Naive thymus-derived CD8-positive, alpha-beta T cell (primary cell): ENCODE results near the gene UBE2D4. TPM values are rescaled to one million over a fixed set of nuclear protein-coding genes. Genes with fewer than 3 reads are reported as not detected.
"Not testable (repeated sequence)": the region's sequence is repeated elsewhere in the genome, so short reads cannot be mapped to it uniquely, and the experiment has no call there.

Experiments
- ATAC-seq, 2 donors: fragments of 150-1000 bp; cut with Tn5 transposase in 1 of 2; sonication (Bioruptor Pico), chemical (Tn5 transposase) in 1 of 2; 1 replicate in 1 of 2; 2 replicates in 1 of 2; pipeline ENCODE4 v1.10.0; 2021; ENCODE audit warnings: mild to moderate bottlenecking in 2 of 2, moderate library complexity in 2 of 2
- POLR2A ChIA-PET: fragments of 350-600 bp; sonication (Branson Sonifier 250); formaldehyde crosslinking; loops from one replicate; lab custom pipeline; 2021; ENCODE audit warnings: antibody characterized with exemption; lab: Charles Lee
- DNase-seq, 10 donors: peaks; one replicate each; pipeline versions ENCODE4 v3.0.0 to v3.0.0-alpha.2; 2020 to 2022
- H3K27ac Mint-ChIP-seq, 10 donors: one replicate each; pipeline ENCODE4 v1.8.0; 2020 to 2022; ENCODE audit warnings: mild to moderate bottlenecking in 10 of 10, mixed read lengths in 10 of 10, moderate library complexity in 4 of 10, inconsistent platforms in 1 of 10
- H3K27me3 Mint-ChIP-seq, 5 donors: one replicate each; pipeline ENCODE4 v1.8.0; 2021 to 2022; ENCODE audit warnings: mixed read lengths in 5 of 5
- H3K36me3 Mint-ChIP-seq, 3 donors: one replicate each; pipeline ENCODE4 v1.8.0; 2020 to 2022; ENCODE audit warnings: mixed read lengths in 3 of 3, mild to moderate bottlenecking in 2 of 3, inconsistent platforms in 1 of 3
- H3K4me1 Mint-ChIP-seq, 4 donors: one replicate each; pipeline ENCODE4 v1.8.0; 2021 to 2022; ENCODE audit warnings: mixed read lengths in 4 of 4
- H3K4me3 Mint-ChIP-seq, 10 donors: one replicate each; pipeline ENCODE4 v1.8.0; 2020 to 2022; ENCODE audit warnings: mild to moderate bottlenecking in 10 of 10, mixed read lengths in 10 of 10, moderate library complexity in 6 of 10, inconsistent platforms in 1 of 10
- H3K9me3 Mint-ChIP-seq, 9 donors: one replicate each; pipeline ENCODE4 v1.8.0; 2020 to 2022; ENCODE audit warnings: mixed read lengths in 9 of 9, mild to moderate bottlenecking in 3 of 9, inconsistent platforms in 1 of 9, moderate library complexity in 1 of 9
- polyA plus RNA-seq, 3 donors: library from polyadenylated mRNA; unstranded; fragments of 300-500 nt; fragmentation: Illumina TruSeq; gene quantifications; one replicate each; pipeline ENCODE4 v1.2.3, GENCODE V29; 2021
- total RNA-seq, 8 experiments: library from RNA in 2 of 8; stranded (reverse) in 2 of 8; gene quantifications; one replicate each; pipeline ENCODE4 v1.2.3 and lab custom pipeline; 2021 to 2026

UBE2D4 gene
- total and polyA plus RNA-seq, 5 experiments from 2014 or later: 6.7 to 17.6 (median 9.3) TPM

- no peaks in the 10 kb centered on the region for H3K9me3 Mint-ChIP-seq
- H3K4me3 Mint-ChIP-seq: no peak overlapping the region
- H3K27ac Mint-ChIP-seq: no peak overlapping the region
- H3K27me3 Mint-ChIP-seq: no peaks in the 10 kb centered on the region
- no peak for ATAC-seq
- no peak for DNase-seq
- POLR2A ChIA-PET: interaction anchor here (0.9 kb wide), 1 partner anchor 78 kb away, joined by 3 read pairs; no protein-coding TSS in a partner anchor
- H3K4me1 Mint-ChIP-seq: peaks cover 0 to 2% (median 0%) of the 10 kb centered on the region in 4 donors
- peaks cover 0 to 28% (median 19%) of the 10 kb centered on the region in 3 donors for H3K36me3 Mint-ChIP-seq
Observed at GRCh38 chr7:43944286-43944685, 18.1 kb downstream of the UBE2D4 start.

- H3K27ac Mint-ChIP-seq: peak overlapping the region in 1 of 10 donors; percentile 47
- no peak overlapping the region for H3K4me3 Mint-ChIP-seq
- POLR2A ChIA-PET: no interaction called here
- peaks cover 8 to 13% (median 10%) of the 10 kb centered on the region in 4 donors for H3K4me1 Mint-ChIP-seq
- DNase-seq (no peak), ATAC-seq (no peak)
- no peaks in the 10 kb centered on the region for H3K27me3 Mint-ChIP-seq
- H3K9me3 Mint-ChIP-seq: no peaks in the 10 kb centered on the region
- H3K36me3 Mint-ChIP-seq: peaks cover 0 to 45% (median 13%) of the 10 kb centered on the region in 3 donors
Observed at GRCh38 chr7:43952028-43952427, 25.8 kb downstream of the UBE2D4 start.

- Mint-ChIP-seq H3K4me3 (no peak overlapping the region), H3K4me1 (peaks cover 8 to 13% (median 10%) of the 10 kb centered on the region in 4 donors), H3K36me3 (peaks cover 0 to 39% (median 3%) of the 10 kb centered on the region in 3 donors), H3K27ac (peak overlapping the region in 4 of 10 donors; percentile 17 to 69 (median 66)), H3K27me3 (no peaks in the 10 kb centered on the region), H3K9me3 (no peaks in the 10 kb centered on the region)
- POLR2A ChIA-PET: no interaction called here
- DNase-seq (no peak), ATAC-seq (no peak)
Observed at GRCh38 chr7:43953071-43953470, 26.8 kb downstream of the UBE2D4 start.

GRCh38 chr7:43954524-43955228 lies 28.4 kb downstream of the UBE2D4 start:
- ATAC-seq (peak; percentile 47 to 53), DNase-seq (no peak)
- Mint-ChIP-seq H3K27ac (peak overlapping the region in 3 of 10 donors; percentile 7 to 57 (median 14)), H3K36me3 (peaks cover 0 to 33% (median 7%) of the 10 kb centered on the region in 3 donors), H3K9me3 (no peaks in the 10 kb centered on the region), H3K4me3 (no peak overlapping the region), H3K4me1 (peaks cover 8 to 13% (median 10%) of the 10 kb centered on the region in 4 donors), H3K27me3 (no peaks in the 10 kb centered on the region)
- POLR2A ChIA-PET: no interaction called here

DNA sequence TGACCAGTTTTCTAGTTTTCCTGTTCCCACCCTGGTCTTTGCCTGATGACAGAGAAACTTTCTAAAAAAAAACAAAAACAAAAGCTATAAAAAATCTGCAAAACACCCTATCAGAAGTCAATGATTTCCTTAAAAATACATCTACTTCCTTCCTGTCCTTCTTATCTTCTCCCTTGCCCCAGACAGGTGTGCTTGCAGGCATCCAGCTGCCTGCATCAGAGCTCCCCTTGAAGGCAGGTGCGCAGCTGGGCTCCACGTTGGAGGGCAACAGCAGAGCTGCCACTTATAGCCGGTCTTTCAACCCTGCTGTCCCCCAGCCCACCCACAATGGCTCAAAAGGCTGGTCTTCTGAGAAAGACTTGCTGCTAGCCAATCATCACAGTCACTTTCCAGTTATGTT lies 29.8 kb downstream of the UBE2D4 start:
- H3K4me3 Mint-ChIP-seq: peak overlapping the region in 1 of 10 donors; percentile 2
- H3K4me1 Mint-ChIP-seq: peaks cover 8 to 15% (median 10%) of the 10 kb centered on the region in 4 donors
- H3K36me3 Mint-ChIP-seq: peaks cover 0 to 27% (median 16%) of the 10 kb centered on the region in 3 donors
- no peak for DNase-seq
- ATAC-seq: no peak
- POLR2A ChIA-PET: interaction anchor here (0.6 kb wide), 1 partner anchor 29 kb away, joined by 3 read pairs; no protein-coding TSS in a partner anchor
- peak overlapping the region in 9 of 10 donors; percentile 20 to 93 (median 48) for H3K27ac Mint-ChIP-seq
- no peaks in the 10 kb centered on the region for H3K27me3 Mint-ChIP-seq
- no peaks in the 10 kb centered on the region for H3K9me3 Mint-ChIP-seq

- Mint-ChIP-seq H3K27ac (no peak overlapping the region), H3K9me3 (no peaks in the 10 kb centered on the region), H3K4me1 (peaks cover 5 to 8% (median 6%) of the 10 kb centered on the region in 4 donors), H3K27me3 (no peaks in the 10 kb centered on the region), H3K36me3 (peaks cover 0 to 15% (median 9%) of the 10 kb centered on the region in 3 donors), H3K4me3 (no peak overlapping the region)
- DNase-seq (no peak), ATAC-seq (no peak)
- POLR2A ChIA-PET: no interaction called here
Observed at GRCh38 chr7:43960933-43961332, 34.7 kb downstream of the UBE2D4 start.

DNA sequence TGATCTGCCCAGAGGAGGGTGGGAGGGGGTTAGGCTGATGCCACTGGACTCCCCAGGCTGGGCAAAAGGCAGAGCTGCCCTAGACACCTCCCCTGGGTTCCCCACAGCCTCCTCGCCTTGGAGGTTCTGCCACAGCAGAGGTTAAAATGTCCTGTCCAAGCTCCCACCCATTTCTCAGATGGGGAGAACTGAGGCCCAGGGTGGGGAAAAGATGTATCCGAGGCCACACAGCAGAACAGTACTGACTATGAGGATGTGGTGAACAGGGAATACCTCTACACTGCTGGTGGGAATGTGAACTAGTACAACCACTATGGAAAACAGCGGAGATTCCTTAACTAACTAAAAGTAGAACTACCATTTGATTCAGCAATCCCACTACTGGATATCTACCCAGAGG lies 40.2 kb downstream of the UBE2D4 start:
- POLR2A ChIA-PET, H3K4me1 Mint-ChIP-seq, H3K9me3 Mint-ChIP-seq: not testable (repeated sequence)

GRCh38 chr7:43968172-43969040 lies 42.2 kb downstream of the UBE2D4 start:
- H3K4me1 Mint-ChIP-seq, H3K9me3 Mint-ChIP-seq, POLR2A ChIA-PET, H3K4me3 Mint-ChIP-seq, H3K27ac Mint-ChIP-seq, DNase-seq, H3K36me3 Mint-ChIP-seq, H3K27me3 Mint-ChIP-seq, ATAC-seq: not testable (repeated sequence)

More for the DNA sequence above, 40.2 kb downstream of the UBE2D4 start:
- not testable (repeated sequence) for DNase-seq, ATAC-seq, H3K4me3 Mint-ChIP-seq, H3K36me3 Mint-ChIP-seq, H3K27me3 Mint-ChIP-seq, H3K27ac Mint-ChIP-seq

GRCh38 chr7:43969586-43969985 lies 43.4 kb downstream of the UBE2D4 start:
- H3K4me3 Mint-ChIP-seq, POLR2A ChIA-PET, H3K27me3 Mint-ChIP-seq, H3K36me3 Mint-ChIP-seq, H3K4me1 Mint-ChIP-seq, H3K27ac Mint-ChIP-seq, ATAC-seq, H3K9me3 Mint-ChIP-seq, DNase-seq: not testable (repeated sequence)

GRCh38 chr7:43970698-43971097 lies 44.5 kb downstream of the UBE2D4 start:
- DNase-seq, H3K36me3 Mint-ChIP-seq, H3K4me1 Mint-ChIP-seq, H3K9me3 Mint-ChIP-seq, POLR2A ChIA-PET, H3K27me3 Mint-ChIP-seq, H3K4me3 Mint-ChIP-seq, H3K27ac Mint-ChIP-seq, ATAC-seq: not testable (repeated sequence)

- H3K9me3 Mint-ChIP-seq, H3K4me1 Mint-ChIP-seq, DNase-seq, ATAC-seq, H3K27me3 Mint-ChIP-seq, H3K36me3 Mint-ChIP-seq, POLR2A ChIA-PET, H3K4me3 Mint-ChIP-seq: not testable (repeated sequence)
- H3K27ac Mint-ChIP-seq: peak overlapping the region in 1 of 10 donors; percentile 64
Observed at GRCh38 chr7:43974033-43974573, 47.9 kb downstream of the UBE2D4 start.

- H3K27me3 Mint-ChIP-seq, POLR2A ChIA-PET, H3K9me3 Mint-ChIP-seq, H3K27ac Mint-ChIP-seq, H3K4me3 Mint-ChIP-seq, H3K36me3 Mint-ChIP-seq, ATAC-seq, DNase-seq, H3K4me1 Mint-ChIP-seq: not testable (repeated sequence)
Observed at GRCh38 chr7:43974725-43975482, 48.7 kb downstream of the UBE2D4 start.
